Motor neuron (in vitro differentiated cells): Measurements from ENCODE around the gene POLA1. TPM values are rescaled to one million over a fixed set of nuclear protein-coding genes. Genes with fewer than 3 reads are reported as not detected.
A peak's percentile ranks its signal among the peaks of the same experiment; 100 is the strongest.

Experiments used
- ATAC-seq, 8 experiments: fragments of 200-7000 bp; cut with Tn5 transposase; replicated peaks in 6 of 8; 2 replicates each; pipeline ENCODE4 v1.8.0; 2021; ENCODE audit warnings: mild to moderate bottlenecking in 8 of 8, moderate library complexity in 8 of 8
- H3K27ac ChIP-seq, 2 donors: fragments of 250-450 bp; sonication (Bioruptor Pico); 2 replicates each; pipeline ENCODE4 v1.9.0; 2021; ENCODE audit warnings: antibody characterized with exemption in 2 of 2, mild to moderate bottlenecking in 2 of 2, moderate library complexity in 1 of 2
- H3K4me1 ChIP-seq, 2 donors: fragments of 250-450 bp; sonication (Bioruptor Pico); replicated peaks in 1 of 2; 2 replicates each; pipeline ENCODE4 v1.6.1; 2021; ENCODE audit warnings: antibody characterized with exemption in 2 of 2, mild to moderate bottlenecking in 2 of 2, moderate library complexity in 1 of 2
- H3K4me3 ChIP-seq, 5 donors: fragments of 250-450 bp; sonication (Bioruptor Pico); 2 replicates each; pipeline ENCODE4 v1.9.0; 2021; ENCODE audit warnings: antibody characterized with exemption in 5 of 5, mild to moderate bottlenecking in 5 of 5, moderate library complexity in 4 of 5
- WGBS, 10 experiments: fragments of 450-650 bp; shearing (Covaris generic); methylation state at CpG; one replicate each; pipeline ENCODE4 v1.0.0; 2022; 5-methylcytosine and 5-hydroxymethylcytosine counted together
- in situ Hi-C, 9 experiments: fragments of 400-800 bp; cut with MboI; loops; one replicate each; pipeline ENCODE4 v1.15.0; 2021; ENCODE audit warnings: low sequenced_read_pairs in 9 of 9, low pct_unique_long_range_greater_than_20kb in 2 of 9; ENCODE audit not compliant: unreplicated experiment in 9 of 9
- total RNA-seq, 8 experiments: library from RNA; unstranded; fragments of 300-600 nt; gene quantifications; 2 replicates each; pipeline versions ENCODE4 v1.2.3 to v1.2.4, GENCODE V29; 2022

The POLA1 gene
- total RNA-seq, 8 experiments from 2014 or later = 7.8 to 23.6 (median 12.1) TPM

DNA sequence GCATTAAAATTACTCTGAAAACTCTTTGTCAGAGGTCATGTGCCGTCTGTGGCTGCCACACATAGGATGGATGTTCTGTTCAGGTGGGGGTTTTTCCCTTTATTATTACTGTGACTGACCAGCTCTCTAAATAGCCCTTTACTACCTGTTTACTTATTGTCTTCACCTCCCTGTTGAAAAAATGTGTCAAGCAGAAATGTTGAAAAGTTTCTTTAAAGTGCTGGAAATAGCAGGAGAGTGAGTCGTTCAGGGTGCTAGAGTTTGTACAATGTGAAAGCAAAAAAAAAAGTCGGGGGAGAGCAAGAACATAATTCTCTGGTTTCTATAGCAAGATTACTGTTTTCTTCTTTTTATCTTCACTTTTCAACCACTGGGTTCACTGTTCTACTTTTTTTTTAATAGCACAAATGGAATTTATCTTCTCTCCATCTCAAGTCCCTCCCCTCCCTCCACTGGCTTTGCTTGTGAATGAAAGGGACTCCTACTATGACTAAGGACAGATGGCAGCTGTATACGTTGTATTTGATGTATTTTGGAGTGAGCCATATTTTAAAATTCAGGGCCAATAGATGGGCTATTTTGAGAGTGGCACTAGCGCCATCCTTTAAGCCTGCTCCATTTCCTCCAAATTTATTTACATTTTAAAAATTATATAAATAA, 288.7 kb downstream of the POLA1 start:
- no peak overlapping the region for H3K4me3 ChIP-seq
- ATAC-seq = peak in 2 of 8 experiments; percentile 30 to 31
- H3K27ac ChIP-seq = no peak overlapping the region
- in situ Hi-C loops = no loop called here
- H3K4me1 ChIP-seq = peaks cover 0 to 15% of the 10 kb centered on the region in 2 donors
- WGBS, 10 experiments = 51 to 84% (median 70%) methylated on average over 1 to 5 of the region's 5 CpGs; no CpG with 5 or more reads in 2 of the 10 experiments

DNA sequence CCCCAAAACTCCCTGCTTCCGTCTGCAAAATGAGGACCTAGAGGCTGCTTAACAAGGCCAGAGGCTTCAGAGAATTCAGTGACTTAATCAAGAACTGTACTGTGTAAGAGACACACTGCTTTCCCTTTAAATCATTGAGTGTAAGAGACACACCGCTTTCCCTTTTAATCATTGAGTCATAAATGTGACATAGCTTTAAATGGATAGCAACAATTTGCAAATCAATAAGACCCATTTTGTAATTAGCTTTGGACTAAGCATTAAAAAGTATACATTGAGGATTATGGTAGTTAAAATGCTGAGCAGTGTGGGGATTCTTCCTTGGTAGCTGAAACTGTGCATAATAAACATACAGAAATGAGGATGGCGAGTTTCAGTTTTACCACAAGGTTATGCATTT, 290.2 kb downstream of the POLA1 start:
- Histone ChIP-seq H3K27ac (no peak overlapping the region), H3K4me3 (no peak overlapping the region), H3K4me1 (peaks cover 0 to 15% of the 10 kb centered on the region in 2 donors)
- ATAC-seq = peak in 3 of 8 experiments; percentile 4 to 33 (median 27)
- 43 to 100% (median 79%) methylated on average over 1 to 2 of the region's 3 CpGs; no CpG with 5 or more reads in 5 of the 10 experiments for WGBS, 10 experiments
- in situ Hi-C loops = no loop called here

DNA sequence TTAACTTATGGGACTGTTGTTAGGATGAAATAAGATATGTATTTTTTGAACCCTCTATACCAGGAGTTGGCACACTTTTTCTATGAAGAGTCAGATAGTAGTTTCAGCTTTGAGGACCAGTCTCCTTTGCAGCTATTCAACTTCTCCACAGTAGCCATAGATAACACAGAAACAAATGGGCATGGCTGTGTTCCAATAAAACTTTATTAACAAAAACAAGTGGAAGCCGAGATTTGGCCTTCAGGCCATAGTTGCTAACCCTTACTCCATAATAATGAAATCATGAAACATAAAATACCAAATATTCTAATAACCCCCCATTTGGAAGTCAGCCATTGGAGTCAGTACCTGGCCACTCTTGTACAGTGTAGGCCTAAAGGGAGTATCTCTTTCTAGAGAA, 291.4 kb downstream of the POLA1 start:
- H3K27ac ChIP-seq = no peak overlapping the region
- in situ Hi-C loops = no loop called here
- no peak overlapping the region for H3K4me3 ChIP-seq
- peaks cover 0 to 15% of the 10 kb centered on the region in 2 donors for H3K4me1 ChIP-seq
- ATAC-seq = no peak
- 33 to 100% methylated on average over 1 of the region's 1 CpG; no CpG with 5 or more reads in 8 of the 10 experiments for WGBS, 10 experiments

DNA sequence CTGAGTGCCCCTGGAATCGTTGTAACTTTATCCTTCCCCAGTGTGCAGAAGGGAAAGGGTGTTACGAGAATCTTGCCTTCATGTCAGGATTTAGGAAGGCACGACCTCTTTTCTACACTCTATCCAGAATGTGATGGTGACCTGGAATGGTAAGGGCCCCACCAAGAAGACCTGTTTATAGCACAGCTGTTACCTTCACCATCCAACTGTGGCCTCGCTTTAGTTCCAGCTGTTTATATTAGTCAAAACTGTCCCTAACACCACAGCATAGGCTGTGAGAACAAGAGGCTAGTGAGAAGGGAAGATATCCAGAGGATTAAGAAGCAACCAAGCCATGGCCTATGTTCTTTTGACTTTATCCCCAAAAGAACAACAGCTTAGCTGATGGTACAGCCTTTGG, 294.0 kb downstream of the POLA1 start:
- no peak for ATAC-seq
- Histone ChIP-seq H3K4me3 (no peak overlapping the region), H3K27ac (no peak overlapping the region), H3K4me1 (peaks cover 0 to 6% of the 10 kb centered on the region in 2 donors)
- in situ Hi-C loops = no loop called here
- whole genome bisulfite sequencing, 10 experiments = 48 to 93% (median 89%) methylated on average over 2 to 4 of the region's 4 CpGs; no CpG with 5 or more reads in 7 of the 10 experiments

- 0 to 100% (median 83%) methylated on average over 1 to 4 of the region's 4 CpGs; no CpG with 5 or more reads in 3 of the 10 experiments for WGBS, 10 experiments
- in situ Hi-C loops = no loop called here
- ATAC-seq = peak in 3 of 8 experiments; percentile 99 to 100 (median 100)
- Histone ChIP-seq H3K4me1 (peaks cover 0 to 6% of the 10 kb centered on the region in 2 donors), H3K4me3 (no peak overlapping the region), H3K27ac (no peak overlapping the region)
Observed at GRCh38 chrX:24988314-24988713, 294.6 kb downstream of the POLA1 start.

DNA sequence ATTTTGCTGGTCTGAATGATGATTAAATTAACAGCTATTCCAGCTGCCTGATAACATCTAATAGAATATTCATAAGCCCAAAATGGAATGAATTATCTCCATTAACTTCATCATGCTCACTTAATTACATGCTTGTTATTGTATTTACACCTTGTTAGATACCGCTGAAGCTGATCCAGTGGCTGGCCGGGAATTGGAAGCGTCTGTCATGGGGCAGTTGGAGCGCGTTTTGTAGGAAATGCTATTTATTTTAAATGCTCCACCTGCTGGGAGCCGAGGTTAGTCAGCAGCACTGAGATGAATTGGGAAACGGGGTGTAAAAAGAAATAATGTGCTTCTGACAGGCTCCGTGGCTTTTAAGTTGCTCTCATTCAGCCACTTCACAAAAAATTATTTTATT, 296.8 kb downstream of the POLA1 start:
- in situ Hi-C loops = no loop called here
- H3K27ac ChIP-seq = no peak overlapping the region
- peak in 1 of 8 experiments; percentile 25 for ATAC-seq
- no peak overlapping the region for H3K4me3 ChIP-seq
- 0 to 100% (median 41%) methylated on average over 1 to 7 of the region's 8 CpGs; no CpG with 5 or more reads in 5 of the 10 experiments for WGBS, 10 experiments
- peaks cover 0 to 2% of the 10 kb centered on the region in 2 donors for H3K4me1 ChIP-seq

DNA sequence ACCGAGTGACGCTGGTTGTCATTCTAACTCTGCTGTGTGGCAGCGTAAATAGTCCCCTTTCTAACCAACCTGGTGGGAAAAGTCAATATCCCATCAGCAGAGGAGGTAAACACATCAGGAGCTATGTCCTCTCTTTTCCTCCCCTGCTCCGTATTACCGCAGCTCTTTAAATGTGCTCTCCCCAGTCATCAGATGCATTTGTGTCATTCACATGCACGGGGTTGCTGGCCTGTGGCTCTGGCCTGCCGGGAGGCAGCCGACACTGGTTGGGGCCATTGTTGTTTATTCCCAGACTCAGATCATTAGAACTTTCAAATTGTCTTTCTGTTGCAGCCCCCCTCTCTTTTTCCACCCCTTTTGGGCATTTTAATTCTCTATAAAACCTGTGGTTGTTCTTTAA, 300.2 kb downstream of the POLA1 start:
- 25 to 60% (median 38%) methylated on average over 1 to 5 of the region's 8 CpGs; no CpG with 5 or more reads in 6 of the 10 experiments for WGBS, 10 experiments
- in situ Hi-C loops = no loop called here
- peak in 2 of 8 experiments; percentile 36 to 68 for ATAC-seq
- no peak overlapping the region for H3K4me3 ChIP-seq
- H3K4me1 ChIP-seq = peaks cover 0 to 2% of the 10 kb centered on the region in 2 donors
- no peak overlapping the region for H3K27ac ChIP-seq

DNA sequence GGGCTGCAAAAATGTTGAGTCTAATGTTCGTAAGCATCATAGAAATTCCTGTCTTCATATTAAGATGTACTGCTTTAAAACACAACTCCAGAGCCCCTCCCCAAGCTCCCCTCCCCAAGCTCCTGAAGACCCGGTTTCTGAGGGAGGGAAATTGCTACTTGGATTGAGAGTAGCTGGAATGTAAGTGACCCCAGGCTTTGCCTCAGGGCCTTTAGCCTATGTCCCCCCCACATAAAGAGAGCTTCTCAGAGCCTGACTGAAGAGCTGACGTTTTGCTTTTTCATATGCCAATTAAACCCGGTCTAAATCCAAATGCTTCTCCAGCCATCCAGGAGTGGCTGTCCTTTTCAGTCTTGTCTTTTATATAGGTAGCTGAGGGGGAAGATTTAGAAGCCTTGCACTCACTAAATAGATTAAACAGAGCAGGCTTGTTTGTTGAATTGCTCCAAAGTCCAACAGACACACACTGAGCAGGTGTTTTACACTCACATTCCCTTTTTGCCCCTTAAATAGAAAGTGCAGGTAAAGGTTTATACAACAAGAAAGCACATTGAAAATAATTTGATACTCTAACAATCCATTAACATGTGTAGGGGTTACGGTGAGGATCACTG, 302.5 kb downstream of the POLA1 start:
- Histone ChIP-seq H3K4me3 (no peak overlapping the region), H3K27ac (no peak overlapping the region), H3K4me1 (peaks cover 0 to 2% of the 10 kb centered on the region in 2 donors)
- no peak for ATAC-seq
- in situ Hi-C loops = no loop called here
- WGBS, 10 experiments = 50 to 100% (median 80%) methylated on average over 1 to 2 of the region's 5 CpGs; no CpG with 5 or more reads in 6 of the 10 experiments

- Histone ChIP-seq H3K4me1 (peaks cover 0 to 2% of the 10 kb centered on the region in 2 donors), H3K27ac (no peak overlapping the region), H3K4me3 (no peak overlapping the region)
- in situ Hi-C loops = no loop called here
- no peak for ATAC-seq
- 27 to 100% (median 44%) methylated on average over 2 to 8 of the region's 8 CpGs; no CpG with 5 or more reads in 3 of the 10 experiments for WGBS, 10 experiments
Observed at GRCh38 chrX:24999511-24999910, 305.8 kb downstream of the POLA1 start.

DNA sequence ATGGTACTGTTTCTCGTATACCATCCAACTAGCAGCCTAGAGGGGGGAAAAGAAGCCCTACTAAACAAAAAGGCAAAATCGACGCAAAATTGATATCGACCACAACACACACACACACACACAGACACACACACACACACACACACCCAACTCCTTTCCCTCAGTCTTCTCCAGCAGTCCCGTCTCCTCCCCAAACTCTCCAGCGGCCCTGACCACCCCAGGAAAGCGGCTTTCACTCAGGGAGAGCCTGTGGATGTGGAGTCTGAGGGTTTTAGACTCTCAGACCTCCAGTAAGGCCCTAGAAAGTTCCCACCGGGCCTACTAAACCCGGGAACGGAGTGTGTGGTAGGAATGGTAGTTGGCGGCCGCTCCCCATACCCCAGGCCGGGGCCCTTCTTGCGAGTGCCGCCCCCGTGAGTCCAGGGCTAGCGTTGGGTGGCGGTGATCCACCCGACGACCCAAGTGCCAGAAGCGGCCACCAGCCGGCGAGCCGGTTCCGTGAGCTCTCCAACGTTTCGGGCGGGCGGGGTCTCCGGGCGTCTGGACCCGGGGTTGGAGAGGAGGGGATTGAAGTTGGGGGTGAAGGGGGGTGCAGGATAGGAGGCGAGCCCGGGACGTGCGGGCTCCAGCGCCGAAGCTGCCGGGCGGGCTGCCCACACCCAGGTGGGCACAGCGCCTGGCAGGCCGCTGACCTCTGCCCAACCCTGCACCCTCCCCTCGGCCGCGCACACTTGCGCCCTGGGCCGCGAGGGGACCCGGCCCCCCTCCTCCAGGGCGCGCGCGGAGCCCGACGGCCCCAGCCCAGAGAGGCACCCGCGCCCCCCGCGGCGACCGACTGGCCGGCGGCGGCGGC, 308.3 kb downstream of the POLA1 start:
- ATAC-seq = peak in 1 of 8 experiments; percentile 8
- Histone ChIP-seq H3K4me3 (peak overlapping the region in 1 of 5 donors; percentile 15), H3K4me1 (peaks cover 0 to 2% of the 10 kb centered on the region in 2 donors), H3K27ac (no peak overlapping the region)
- 37 to 100% (median 100%) methylated on average over 1 to 4 of the region's 65 CpGs; no CpG with 5 or more reads in 7 of the 10 experiments for WGBS, 10 experiments
- in situ Hi-C loops = loop anchor here in 2 of 9 experiments (25.0 kb wide), 2 partner anchors 165 to 240 kb away; no protein-coding TSS in a partner anchor

DNA sequence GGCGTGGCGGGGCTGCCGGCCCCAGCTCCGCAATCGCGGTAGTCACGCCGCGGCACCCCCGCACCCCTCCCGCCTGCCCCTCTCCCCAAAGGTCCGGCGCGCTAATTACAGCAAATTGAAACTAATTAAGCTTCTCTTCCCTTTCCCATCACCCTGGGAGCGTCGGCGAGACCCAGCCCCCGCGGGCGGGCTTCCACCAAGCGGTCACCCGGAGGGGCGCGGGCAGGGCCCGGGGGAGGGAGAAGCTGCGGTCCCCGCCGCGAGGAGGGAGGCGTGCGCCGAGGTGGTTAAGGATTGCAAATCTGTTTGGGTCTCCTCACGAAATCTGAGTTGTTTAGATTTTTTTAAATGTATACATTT, 308.9 kb downstream of the POLA1 start:
- no peak overlapping the region for H3K27ac ChIP-seq
- no CpG with 5 or more reads among the region's 33 CpGs for WGBS, 10 experiments
- peak in 1 of 8 experiments; percentile 20 for ATAC-seq
- H3K4me1 ChIP-seq = peaks cover 0 to 2% of the 10 kb centered on the region in 2 donors
- H3K4me3 ChIP-seq = peak overlapping the region in 1 of 5 donors; percentile 15
- in situ Hi-C loops = loop anchor here in 2 of 9 experiments (25.0 kb wide), 2 partner anchors 165 to 240 kb away; no protein-coding TSS in a partner anchor

DNA sequence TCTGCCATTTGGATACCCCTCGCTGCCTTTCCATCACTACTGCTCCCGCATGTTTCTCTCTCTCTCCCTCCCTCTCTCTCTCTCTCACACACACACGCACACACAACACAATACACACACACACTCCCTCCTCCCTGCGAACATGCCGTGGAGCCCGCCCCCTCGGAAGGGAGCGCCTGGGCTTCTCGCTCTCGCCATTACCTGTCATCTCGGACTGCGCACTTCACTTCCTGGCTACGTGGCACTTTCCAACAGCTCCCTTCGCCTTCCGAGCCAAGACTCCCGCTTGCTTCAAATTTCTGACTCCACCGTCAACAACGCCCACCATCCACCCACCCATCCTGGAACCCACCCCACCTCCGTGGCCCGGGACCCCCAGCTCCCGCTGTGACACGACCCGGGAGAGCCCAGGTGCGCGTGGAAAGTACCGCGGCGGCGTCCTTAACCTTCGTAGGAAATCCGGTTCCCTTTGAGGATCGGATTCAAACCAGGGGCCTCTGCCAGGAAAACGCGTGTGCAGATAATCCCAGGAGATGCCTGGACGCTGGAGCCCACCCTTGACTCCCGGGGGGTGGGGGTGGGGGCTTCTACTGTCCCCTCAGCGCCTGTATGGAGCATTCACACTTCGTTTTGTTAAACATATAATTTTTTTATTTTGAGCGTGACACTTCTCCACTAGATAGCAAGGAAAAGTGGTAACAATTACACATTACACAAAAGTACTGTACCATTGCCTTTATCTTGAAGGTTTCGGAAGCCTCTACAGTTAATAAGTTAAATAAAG, 309.5 kb downstream of the POLA1 start:
- ATAC-seq = peak in 1 of 8 experiments; percentile 24
- WGBS, 10 experiments = 0 to 100% (median 29%) methylated on average over 1 to 16 of the region's 40 CpGs; no CpG with 5 or more reads in 4 of the 10 experiments
- H3K4me3 ChIP-seq = no peak overlapping the region

More for the DNA sequence above, 309.5 kb downstream of the POLA1 start:
- Histone ChIP-seq H3K27ac (no peak overlapping the region), H3K4me1 (peaks cover 0 to 2% of the 10 kb centered on the region in 2 donors)
- in situ Hi-C loops = loop anchor here in 2 of 9 experiments (25.0 kb wide), 2 partner anchors 166 to 241 kb away; no protein-coding TSS in a partner anchor
